Spleen (tissue), 7 donors: Measurements from ENCODE around the gene DEDD.

Experiments
- POLR2A ChIP-seq, 3 donors: fragments of 450-650 bp; IDR thresholded peaks; one replicate each; pipeline ENCODE4 v1.5.1; 2017; ENCODE audit warnings: antibody characterized with exemption in 3 of 3, mild to moderate bottlenecking in 1 of 3
- POLR2AphosphoS5 ChIP-seq, 3 donors: sonication (generic); formaldehyde crosslinking; IDR thresholded peaks; one replicate each; pipeline ENCODE4 v1.5.1; 2017; ENCODE audit warnings: antibody characterized with exemption in 3 of 3
- TF ChIP-seq, protein P1 (sequence below), 11 experiments: fragments of 200-600 bp in 7 of 11; fragments of 450-650 bp in 4 of 11; sonication (generic) in 4 of 11; IDR thresholded peaks in 8 of 11; conservative IDR thresholded peaks in 3 of 11; 1 replicate in 7 of 11; 2 replicates in 4 of 11; pipeline versions ENCODE4 v1.4.0 to v1.8.0; 2016 to 2021; ENCODE audit warnings: antibody characterized with exemption in 11 of 11, inconsistent platforms in 4 of 11, mild to moderate bottlenecking in 1 of 11
- donor health status: DM: no; HTN: no; CAD: no; lungs with moderate emphysema.
- donor health status: DM: no; HTN: no; CAD: no.
- donor health status: DM: no; HTN: no; CAD: no.

GRCh38 chr1:161158316-161159010 is 26.0 kb upstream of the DEDD start:
- TF ChIP-seq, protein P1, sequence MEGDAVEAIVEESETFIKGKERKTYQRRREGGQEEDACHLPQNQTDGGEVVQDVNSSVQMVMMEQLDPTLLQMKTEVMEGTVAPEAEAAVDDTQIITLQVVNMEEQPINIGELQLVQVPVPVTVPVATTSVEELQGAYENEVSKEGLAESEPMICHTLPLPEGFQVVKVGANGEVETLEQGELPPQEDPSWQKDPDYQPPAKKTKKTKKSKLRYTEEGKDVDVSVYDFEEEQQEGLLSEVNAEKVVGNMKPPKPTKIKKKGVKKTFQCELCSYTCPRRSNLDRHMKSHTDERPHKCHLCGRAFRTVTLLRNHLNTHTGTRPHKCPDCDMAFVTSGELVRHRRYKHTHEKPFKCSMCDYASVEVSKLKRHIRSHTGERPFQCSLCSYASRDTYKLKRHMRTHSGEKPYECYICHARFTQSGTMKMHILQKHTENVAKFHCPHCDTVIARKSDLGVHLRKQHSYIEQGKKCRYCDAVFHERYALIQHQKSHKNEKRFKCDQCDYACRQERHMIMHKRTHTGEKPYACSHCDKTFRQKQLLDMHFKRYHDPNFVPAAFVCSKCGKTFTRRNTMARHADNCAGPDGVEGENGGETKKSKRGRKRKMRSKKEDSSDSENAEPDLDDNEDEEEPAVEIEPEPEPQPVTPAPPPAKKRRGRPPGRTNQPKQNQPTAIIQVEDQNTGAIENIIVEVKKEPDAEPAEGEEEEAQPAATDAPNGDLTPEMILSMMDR (IDR thresholded peaks at IDR 0.05 in 8 of 11, conservative IDR thresholded peaks at IDR 0.05 in 3 of 11): no peak
- no peak for TF ChIP-seq POLR2AphosphoS5 (IDR thresholded peaks at IDR 0.05)
- no peak for TF ChIP-seq POLR2A (IDR thresholded peaks at IDR 0.05)
